ENCODE data around the gene FXR1.
"Not testable (repeated sequence)": the region's sequence is repeated elsewhere in the genome, so short reads cannot be mapped to it uniquely, and the experiment has no call there.

The FXR1 gene

DNA sequence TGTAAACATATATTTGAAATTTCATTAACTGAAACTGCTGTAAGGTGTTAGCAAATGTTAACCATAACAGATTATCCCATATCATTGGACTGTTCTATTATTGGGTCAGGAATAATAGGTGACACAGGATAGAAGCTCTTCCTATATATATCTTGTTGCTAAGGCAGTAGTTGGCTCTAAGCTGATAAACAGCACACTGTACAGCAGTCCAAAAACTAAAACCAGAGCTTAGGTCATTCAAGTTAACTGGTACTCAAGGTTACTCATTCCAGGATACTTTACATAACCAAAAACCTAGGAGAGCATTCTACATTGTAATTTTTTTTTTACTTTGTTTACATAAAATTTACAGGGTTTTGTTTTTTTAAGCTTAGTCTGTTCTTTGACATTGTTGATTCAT is 68.1 kb downstream of the FXR1 start:
- Histone ChIP-seq H3K4me3 (ENCODE audit: low read depth, low read length) (no peak overlapping the region), H3K4me1 (ENCODE audit: control insufficient read depth, insufficient read depth, low read length) (no peaks in the 10 kb centered on the region), H3K9me3 (ENCODE audit: control insufficient read depth, insufficient read depth, low read depth, low read length) (no peaks in the 10 kb centered on the region), H3K36me3 (ENCODE audit: control insufficient read depth, insufficient read depth, low read length) (peaks cover 55% of the 10 kb centered on the region), H3K9ac (ENCODE audit: low read length) (no peak overlapping the region), H3K27ac (ENCODE audit: low read depth, low read length) (no peak overlapping the region), H3K27me3 (ENCODE audit: control insufficient read depth, insufficient read depth, low read length) (no peaks in the 10 kb centered on the region)

DNA sequence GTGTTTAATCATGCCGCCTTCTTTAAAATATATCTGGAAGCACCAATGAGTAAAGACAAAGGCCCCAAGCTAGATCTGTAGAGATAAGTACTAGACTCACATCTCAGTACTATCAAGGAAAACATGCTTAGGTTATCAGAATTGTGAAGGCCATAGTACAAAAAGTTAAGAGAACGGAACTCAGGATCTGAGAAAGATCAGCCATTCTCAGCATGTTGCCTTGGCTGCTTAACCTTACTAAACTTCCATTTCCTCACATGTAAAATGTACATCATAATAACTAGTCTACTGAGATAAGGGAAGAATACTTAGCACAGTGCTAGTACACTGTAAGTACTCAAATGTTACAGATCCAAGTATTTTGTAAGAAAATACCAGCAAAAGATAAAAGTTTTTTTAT is 69.4 kb downstream of the FXR1 start:
- Histone ChIP-seq H3K9ac (ENCODE audit: low read length) (no peak overlapping the region), H3K4me1 (ENCODE audit: control insufficient read depth, insufficient read depth, low read length) (no peaks in the 10 kb centered on the region), H3K27ac (ENCODE audit: low read depth, low read length) (no peak overlapping the region), H3K4me3 (ENCODE audit: low read depth, low read length) (no peak overlapping the region), H3K27me3 (ENCODE audit: control insufficient read depth, insufficient read depth, low read length) (no peaks in the 10 kb centered on the region), H3K36me3 (ENCODE audit: control insufficient read depth, insufficient read depth, low read length) (peaks cover 55% of the 10 kb centered on the region), H3K9me3 (ENCODE audit: control insufficient read depth, insufficient read depth, low read depth, low read length) (no peaks in the 10 kb centered on the region)

DNA sequence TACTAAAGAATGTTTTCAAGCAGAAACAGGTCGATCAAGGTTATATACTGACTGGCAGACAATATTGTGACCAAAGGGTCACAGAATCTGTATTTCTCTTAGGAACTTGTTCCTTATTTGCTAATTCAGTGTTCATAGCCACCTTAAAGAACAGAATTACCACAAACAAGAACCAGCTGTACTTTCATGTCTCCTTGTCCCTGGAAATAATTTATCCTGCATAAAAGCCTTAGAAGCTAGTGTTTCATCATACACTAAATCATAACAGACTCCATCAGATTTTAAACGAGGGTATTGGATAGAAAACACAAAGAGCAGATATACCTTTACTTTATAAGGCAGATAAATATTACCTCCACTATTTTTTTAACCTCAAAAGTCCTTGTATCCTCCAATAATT is 70.7 kb downstream of the FXR1 start:
- Histone ChIP-seq H3K27ac (ENCODE audit: low read depth, low read length) (no peak overlapping the region), H3K27me3 (ENCODE audit: control insufficient read depth, insufficient read depth, low read length) (no peaks in the 10 kb centered on the region), H3K4me1 (ENCODE audit: control insufficient read depth, insufficient read depth, low read length) (no peaks in the 10 kb centered on the region), H3K4me3 (ENCODE audit: low read depth, low read length) (no peak overlapping the region), H3K9ac (ENCODE audit: low read length) (no peak overlapping the region), H3K36me3 (ENCODE audit: control insufficient read depth, insufficient read depth, low read length) (peaks cover 52% of the 10 kb centered on the region), H3K9me3 (ENCODE audit: control insufficient read depth, insufficient read depth, low read depth, low read length) (no peaks in the 10 kb centered on the region)

DNA sequence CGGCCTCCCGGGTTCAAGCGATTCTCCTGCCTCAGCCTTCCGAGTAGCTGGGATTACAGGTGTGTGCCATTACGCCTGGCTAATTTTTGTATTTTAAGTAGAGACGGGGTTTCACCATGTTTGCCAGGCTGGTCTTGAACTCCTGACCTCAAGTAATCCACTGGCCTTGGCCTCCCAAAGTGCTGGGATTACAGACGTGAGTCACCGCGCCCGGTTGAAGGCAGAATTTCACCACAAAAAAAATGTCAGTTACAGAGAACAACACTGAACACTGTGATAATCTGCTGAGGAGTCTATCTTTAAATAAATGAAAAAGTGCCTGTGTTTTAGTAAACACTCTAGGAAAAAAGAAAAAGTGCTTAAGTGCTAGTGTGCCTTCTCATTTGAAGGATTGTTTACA is 73.9 kb downstream of the FXR1 start:
- not testable (repeated sequence) for H3K4me3 ChIP-seq (ENCODE audit: low read depth, low read length); H3K27ac ChIP-seq (ENCODE audit: low read depth, low read length); H3K4me1 ChIP-seq (ENCODE audit: control insufficient read depth, insufficient read depth, low read length); H3K9ac ChIP-seq (ENCODE audit: low read length); H3K27me3 ChIP-seq (ENCODE audit: control insufficient read depth, insufficient read depth, low read length); H3K9me3 ChIP-seq (ENCODE audit: control insufficient read depth, insufficient read depth, low read depth, low read length)
- peaks cover 42% of the 10 kb centered on the region for H3K36me3 ChIP-seq (ENCODE audit: control insufficient read depth, insufficient read depth, low read length)

DNA sequence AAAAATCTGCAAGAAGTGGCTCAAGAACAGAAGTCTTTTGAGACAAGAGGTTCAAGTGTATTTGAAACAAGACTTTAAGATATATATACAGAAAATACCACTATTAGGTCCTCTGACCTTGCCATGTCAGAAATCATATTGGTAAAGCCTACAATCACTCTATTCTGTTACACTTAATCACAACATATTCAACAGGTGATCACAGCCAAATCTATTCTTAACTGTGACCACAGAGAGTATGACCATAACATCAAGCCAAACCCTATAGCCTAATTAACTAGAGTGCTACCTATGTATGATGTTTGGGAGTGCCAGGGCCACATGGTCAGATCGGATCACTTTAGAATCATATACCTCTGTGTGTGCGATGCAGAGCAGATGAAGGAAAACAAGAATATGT is 74.9 kb downstream of the FXR1 start:
- Histone ChIP-seq H3K27me3 (ENCODE audit: control insufficient read depth, insufficient read depth, low read length) (no peaks in the 10 kb centered on the region), H3K36me3 (ENCODE audit: control insufficient read depth, insufficient read depth, low read length) (peaks cover 39% of the 10 kb centered on the region), H3K4me1 (ENCODE audit: control insufficient read depth, insufficient read depth, low read length) (no peaks in the 10 kb centered on the region), H3K9ac (ENCODE audit: low read length) (no peak overlapping the region), H3K9me3 (ENCODE audit: control insufficient read depth, insufficient read depth, low read depth, low read length) (no peaks in the 10 kb centered on the region), H3K27ac (ENCODE audit: low read depth, low read length) (no peak overlapping the region), H3K4me3 (ENCODE audit: low read depth, low read length) (no peak overlapping the region)

DNA sequence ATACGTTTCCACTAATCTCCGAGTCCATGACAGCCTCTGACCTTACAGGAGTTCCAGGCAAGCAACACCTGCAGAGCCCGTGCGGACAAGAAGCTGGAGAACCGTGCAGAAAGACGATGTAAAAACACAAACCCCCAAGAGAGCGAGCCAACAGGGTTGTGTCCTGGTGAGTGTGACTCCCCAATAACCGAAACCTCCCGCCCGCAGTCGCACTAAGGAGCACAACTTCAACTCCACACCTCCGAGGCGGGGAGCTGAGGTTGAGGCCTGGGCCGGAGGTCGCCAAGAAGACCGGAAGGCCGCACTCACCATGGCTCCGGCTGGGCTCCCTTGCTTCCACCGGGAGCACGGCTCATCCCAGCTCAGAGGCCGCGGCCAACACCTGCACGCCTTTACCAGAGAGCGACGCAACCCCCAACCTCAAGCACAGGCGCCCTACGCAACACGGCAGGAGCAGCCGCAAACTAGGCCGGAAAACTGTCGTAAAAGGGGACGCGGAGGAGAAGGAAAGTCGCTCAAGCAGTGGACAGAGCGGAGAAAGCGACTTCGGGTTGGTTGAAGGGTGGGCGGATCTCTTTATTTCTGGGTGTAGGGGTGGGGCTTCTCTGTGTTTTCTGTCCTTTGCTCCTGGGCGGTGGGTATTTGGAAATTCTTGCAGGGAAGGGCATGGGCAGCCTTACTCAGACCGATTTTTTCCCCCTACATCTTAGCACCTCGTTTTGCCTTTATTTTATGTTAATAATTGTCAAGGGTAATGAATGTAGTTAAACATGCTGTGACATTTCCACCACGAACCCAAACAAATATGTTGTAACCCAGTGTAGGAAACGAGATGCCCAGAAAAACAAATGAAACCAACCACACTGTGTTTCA is 77.1 kb downstream of the FXR1 start, which contains the start of gene DNAJC19:
Gene DNAJC19 (minus strand): TSS at position 446 of the 873 bp plus-strand sequence. CDS start 134 bp downstream, at position 312.
- Histone ChIP-seq H3K27me3 (ENCODE audit: control insufficient read depth, insufficient read depth, low read length) (no peaks in the 10 kb centered on the region), H3K4me3 (ENCODE audit: low read depth, low read length) (peak within 1 kb of the TSS; percentile 91), H3K36me3 (ENCODE audit: control insufficient read depth, insufficient read depth, low read length) (peaks cover 28% of the 10 kb centered on the region), H3K9me3 (ENCODE audit: control insufficient read depth, insufficient read depth, low read depth, low read length) (no peaks in the 10 kb centered on the region), H3K4me1 (ENCODE audit: control insufficient read depth, insufficient read depth, low read length) (no peaks in the 10 kb centered on the region), H3K9ac (ENCODE audit: low read length) (peak within 1 kb of the TSS; percentile 79), H3K27ac (ENCODE audit: low read depth, low read length) (peak within 1 kb of the TSS; percentile 46)

DNA sequence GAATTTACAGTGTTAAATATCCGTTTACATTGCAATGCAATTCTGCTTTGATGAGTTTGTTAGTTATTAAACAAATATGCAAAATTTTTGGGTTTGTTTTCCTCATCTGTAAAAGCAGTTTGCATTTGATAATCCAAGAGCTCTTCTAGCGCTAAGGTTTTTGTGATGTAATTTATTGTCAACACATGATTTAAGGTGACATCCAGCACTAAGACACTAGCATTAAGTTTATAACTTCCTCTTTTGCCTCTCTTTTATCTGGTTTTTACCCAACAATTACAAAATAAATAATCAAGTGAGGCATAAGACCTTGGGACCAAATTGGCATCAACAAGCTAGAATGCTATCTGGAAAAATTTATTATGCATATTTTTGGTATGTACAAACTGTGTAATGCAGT is 78.0 kb downstream of the FXR1 start:
- H3K4me3 ChIP-seq (ENCODE audit: low read depth, low read length): peak overlapping the region; percentile 91
- H3K9ac ChIP-seq (ENCODE audit: low read length): no peak overlapping the region
- H3K4me1 ChIP-seq (ENCODE audit: control insufficient read depth, insufficient read depth, low read length): no peaks in the 10 kb centered on the region
- peaks cover 19% of the 10 kb centered on the region for H3K36me3 ChIP-seq (ENCODE audit: control insufficient read depth, insufficient read depth, low read length)
- H3K27me3 ChIP-seq (ENCODE audit: control insufficient read depth, insufficient read depth, low read length): no peaks in the 10 kb centered on the region
- H3K9me3 ChIP-seq (ENCODE audit: control insufficient read depth, insufficient read depth, low read depth, low read length): no peaks in the 10 kb centered on the region
- H3K27ac ChIP-seq (ENCODE audit: low read depth, low read length): no peak overlapping the region

DNA sequence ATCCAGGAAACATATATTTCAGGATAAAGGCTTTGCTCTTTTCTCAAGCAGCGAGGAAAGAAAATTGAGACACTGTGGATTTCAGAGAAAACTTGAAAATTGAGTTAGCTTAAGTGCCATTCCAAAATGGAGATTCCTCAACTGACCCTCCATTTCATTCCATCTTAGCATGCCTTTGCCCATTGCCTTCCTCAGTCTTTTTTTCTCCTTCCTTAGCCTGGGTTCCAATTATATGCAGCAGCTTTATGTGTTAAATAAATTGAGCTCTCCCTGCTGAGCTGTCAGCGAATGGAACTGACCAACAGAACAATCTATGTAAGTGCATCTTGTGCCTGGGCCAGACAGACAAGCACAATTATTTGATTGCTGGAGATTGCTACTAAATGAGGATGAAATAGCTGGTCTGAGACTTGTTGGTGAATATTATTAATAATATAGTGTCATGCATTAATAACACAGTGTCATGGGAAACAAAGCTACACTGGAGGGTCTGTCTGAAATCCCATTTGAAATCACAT is 84.0 kb downstream of the FXR1 start:
- no peak overlapping the region for H3K4me3 ChIP-seq (ENCODE audit: low read depth, low read length)
- no peak overlapping the region for H3K9ac ChIP-seq (ENCODE audit: low read length)
- H3K27me3 ChIP-seq (ENCODE audit: control insufficient read depth, insufficient read depth, low read length): no peaks in the 10 kb centered on the region
- no peaks in the 10 kb centered on the region for H3K4me1 ChIP-seq (ENCODE audit: control insufficient read depth, insufficient read depth, low read length)
- H3K9me3 ChIP-seq (ENCODE audit: control insufficient read depth, insufficient read depth, low read depth, low read length): no peaks in the 10 kb centered on the region
- no peaks in the 10 kb centered on the region for H3K36me3 ChIP-seq (ENCODE audit: control insufficient read depth, insufficient read depth, low read length)
- H3K27ac ChIP-seq (ENCODE audit: low read depth, low read length): no peak overlapping the region

DNA sequence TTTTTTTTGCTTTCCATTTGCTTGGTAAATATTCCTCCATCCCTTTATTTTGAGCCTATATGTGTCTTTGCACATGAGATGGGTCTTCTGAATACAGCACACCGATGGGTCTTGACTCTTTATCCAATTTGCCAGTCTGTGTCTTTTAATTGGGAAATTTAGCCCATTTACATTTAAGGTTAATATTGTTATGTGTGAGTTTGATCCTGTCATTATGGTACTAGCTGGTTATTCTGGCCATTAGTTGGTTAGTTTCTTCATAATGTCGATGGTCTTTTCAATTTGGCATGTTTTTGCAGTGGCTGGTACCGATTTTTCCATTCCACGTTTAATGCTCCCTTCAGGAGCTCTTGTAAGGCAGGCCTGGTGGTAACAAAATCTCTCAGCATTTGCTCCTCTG is 89.9 kb downstream of the FXR1 start:
- not testable (repeated sequence) for H3K9me3 ChIP-seq (ENCODE audit: control insufficient read depth, insufficient read depth, low read depth, low read length); H3K36me3 ChIP-seq (ENCODE audit: control insufficient read depth, insufficient read depth, low read length); H3K27me3 ChIP-seq (ENCODE audit: control insufficient read depth, insufficient read depth, low read length); H3K4me3 ChIP-seq (ENCODE audit: low read depth, low read length); H3K4me1 ChIP-seq (ENCODE audit: control insufficient read depth, insufficient read depth, low read length); H3K27ac ChIP-seq (ENCODE audit: low read depth, low read length); H3K9ac ChIP-seq (ENCODE audit: low read length)

DNA sequence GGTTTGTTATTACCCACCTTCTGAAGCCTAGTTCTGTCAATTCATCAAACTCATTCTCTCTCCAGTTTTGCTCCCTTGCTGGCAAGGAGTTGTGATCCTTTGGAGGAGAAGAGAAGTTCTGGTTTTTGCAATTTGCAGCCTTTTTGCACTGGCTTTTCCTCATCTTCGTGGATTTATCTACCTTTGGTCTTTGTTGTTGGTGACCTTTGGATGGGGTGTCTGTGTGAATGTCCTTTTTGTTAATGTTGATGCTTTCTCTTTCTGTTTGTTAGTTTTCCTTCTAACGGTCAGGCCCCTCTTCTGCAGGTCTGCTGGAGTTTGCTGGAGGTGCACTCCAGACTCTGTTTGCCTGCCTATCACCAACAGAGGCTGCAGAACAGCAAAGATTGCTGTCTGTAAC is 91.0 kb downstream of the FXR1 start:
- not testable (repeated sequence) for H3K9ac ChIP-seq (ENCODE audit: low read length); H3K27me3 ChIP-seq (ENCODE audit: control insufficient read depth, insufficient read depth, low read length); H3K4me1 ChIP-seq (ENCODE audit: control insufficient read depth, insufficient read depth, low read length); H3K36me3 ChIP-seq (ENCODE audit: control insufficient read depth, insufficient read depth, low read length); H3K9me3 ChIP-seq (ENCODE audit: control insufficient read depth, insufficient read depth, low read depth, low read length); H3K4me3 ChIP-seq (ENCODE audit: low read depth, low read length); H3K27ac ChIP-seq (ENCODE audit: low read depth, low read length)

DNA sequence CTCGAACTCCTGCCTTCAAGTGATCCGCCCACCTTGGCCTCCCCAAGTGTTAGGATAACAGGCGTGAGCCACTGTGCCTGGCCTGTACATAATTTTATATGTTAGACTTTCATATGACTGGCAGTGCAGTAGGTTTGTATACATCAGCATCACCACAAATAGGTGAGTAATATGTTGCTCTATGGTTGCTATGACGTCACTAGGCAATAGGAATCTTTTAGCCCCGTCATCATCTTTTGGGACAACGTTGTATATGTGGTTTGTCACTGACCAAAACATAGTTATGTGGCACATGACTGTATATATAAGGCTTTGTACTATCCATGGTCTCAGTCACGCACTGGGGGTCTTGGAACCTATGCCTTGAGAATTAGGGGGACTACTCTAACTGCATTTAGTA is 94.1 kb downstream of the FXR1 start:
- H3K9ac ChIP-seq (ENCODE audit: low read length): no peak overlapping the region
- no peaks in the 10 kb centered on the region for H3K9me3 ChIP-seq (ENCODE audit: control insufficient read depth, insufficient read depth, low read depth, low read length)
- no peak overlapping the region for H3K4me3 ChIP-seq (ENCODE audit: low read depth, low read length)
- H3K36me3 ChIP-seq (ENCODE audit: control insufficient read depth, insufficient read depth, low read length): no peaks in the 10 kb centered on the region
- peaks cover 13% of the 10 kb centered on the region; the same call in 1 of the 2 replicates for H3K4me1 ChIP-seq (ENCODE audit: control insufficient read depth, insufficient read depth, low read length)
- no peaks in the 10 kb centered on the region for H3K27me3 ChIP-seq (ENCODE audit: control insufficient read depth, insufficient read depth, low read length)
- H3K27ac ChIP-seq (ENCODE audit: low read depth, low read length): no peak overlapping the region

All from HUES6 (cell line).